Smooth muscle cell (in vitro differentiated cells): Measurements from ENCODE around the gene JAK1. TPM values are rescaled to one million over a fixed set of nuclear protein-coding genes. Genes with fewer than 3 reads are reported as not detected.

Experiments
- DNase-seq: peaks from one replicate; lab custom pipeline; 2025; ENCODE audit not compliant: unreplicated experiment; lab: John Stamatoyannopoulos, UW
- H2AFZ ChIP-seq: fragments of 200-600 bp; sonication (generic); 2 replicates; pipeline ENCODE4 v1.6.0; 2016; ENCODE audit warnings: antibody characterized with exemption, low read depth, mild to moderate bottlenecking
- H3F3A ChIP-seq: fragments of 200-600 bp; sonication (generic); 2 replicates; pipeline ENCODE4 v1.6.0; 2017; ENCODE audit warnings: antibody characterized with exemption, low read depth
- H3K27ac ChIP-seq: fragments of 200-600 bp; sonication (generic); 2 replicates; pipeline ENCODE4 v1.5.1; 2016; ENCODE audit warnings: low read depth, mild to moderate bottlenecking
- H3K27me3 ChIP-seq: fragments of 200-600 bp; sonication (generic); 2 replicates; pipeline ENCODE4 v1.6.1; 2016; ENCODE audit warnings: low read depth, mild to moderate bottlenecking
- H3K36me3 ChIP-seq: fragments of 200-600 bp; sonication (generic); 2 replicates; pipeline ENCODE4 v1.5.1; 2016; ENCODE audit warnings: low read depth
- H3K4me1 ChIP-seq: fragments of 200-600 bp; sonication (generic); 2 replicates; pipeline ENCODE4 v1.5.1; 2016; ENCODE audit warnings: low read depth
- H3K4me2 ChIP-seq: fragments of 200-600 bp; sonication (generic); 2 replicates; pipeline ENCODE4 v1.6.0; 2016; ENCODE audit warnings: mild to moderate bottlenecking
- H3K4me3 ChIP-seq: fragments of 200-600 bp; sonication (generic); 2 replicates; pipeline ENCODE4 v1.5.1; 2016; ENCODE audit warnings: mild to moderate bottlenecking
- H3K79me2 ChIP-seq: fragments of 200-600 bp; sonication (generic); 2 replicates; pipeline ENCODE4 v1.6.0; 2016; ENCODE audit warnings: low read depth, mild to moderate bottlenecking
- H3K9ac ChIP-seq: fragments of 200-600 bp; sonication (generic); 2 replicates; pipeline ENCODE4 v1.6.0; 2016; ENCODE audit warnings: low read depth
- H3K9me3 ChIP-seq: fragments of 200-600 bp; sonication (generic); replicated peaks from 2 replicates; pipeline ENCODE4 v1.5.1; 2016; ENCODE audit warnings: low read depth
- H4K20me1 ChIP-seq: fragments of 200-600 bp; sonication (generic); 2 replicates; pipeline ENCODE4 v1.6.0; 2016; ENCODE audit warnings: low read depth
- CTCF ChIP-seq: fragments of 200-600 bp; sonication (generic); IDR thresholded peaks from 2 replicates; pipeline ENCODE4 v1.5.1; 2017; ENCODE audit warnings: borderline replicate concordance, mild to moderate bottlenecking, antibody characterized with exemption; ENCODE audit not compliant: insufficient read depth, poor library complexity, severe bottlenecking
- WGBS: methylation state at CpG from one replicate; pipeline ENCODE4 v1.1.7; 2016; ENCODE audit warnings: low lambda C conversion rate; 5-methylcytosine and 5-hydroxymethylcytosine counted together
- polyA plus RNA-seq: library from polyadenylated mRNA; unstranded; fragments of >200 nt; fragmentation: Nextera tagmentation; extraction: Ambion mirVana; gene quantifications from 2 replicates; pipeline ENCODE4 v1.2.1, GENCODE V29; 2016
- total RNA-seq: library from RNA; depleted of rRNA; stranded (reverse); fragments of >200 nt; gene quantifications from 2 replicates; pipeline ENCODE4 v1.2.3, GENCODE V29; 2014

Gene JAK1
- total and polyA plus RNA-seq, 2 experiments from 2014 or later, result 44.9 to 110 TPM

GRCh38 chr1:64877151-64877550 is 89.2 kb downstream of the JAK1 start:
- no peak overlapping the region for H2AFZ ChIP-seq
- 93% methylated on average over 2 of the region's 2 CpGs for WGBS
- peaks cover 5% of the 10 kb centered on the region for H4K20me1 ChIP-seq
- H3K9ac ChIP-seq, result no peak overlapping the region
- H3K4me1 ChIP-seq, result no peaks in the 10 kb centered on the region
- no peaks in the 10 kb centered on the region for H3K27me3 ChIP-seq
- no peak overlapping the region for H3K27ac ChIP-seq
- TF ChIP-seq CTCF, result no peak
- no peaks in the 10 kb centered on the region for H3K9me3 ChIP-seq
- no peaks in the 10 kb centered on the region for H3K79me2 ChIP-seq
- DNase-seq, result no peak
- H3K4me3 ChIP-seq, result no peak overlapping the region
- H3F3A ChIP-seq, result no peaks in the 10 kb centered on the region
- peaks cover 10% of the 10 kb centered on the region for H3K36me3 ChIP-seq
- H3K4me2 ChIP-seq, result no peak overlapping the region

- no peaks in the 10 kb centered on the region for H3K79me2 ChIP-seq
- 96% methylated on average over 6 of the region's 6 CpGs for WGBS
Observed at GRCh38 chr1:64875606-64876005, 90.7 kb downstream of the JAK1 start.

GRCh38 chr1:64875101-64875500 is 91.2 kb downstream of the JAK1 start:
- H2AFZ ChIP-seq, result no peak overlapping the region

More at GRCh38 chr1:64875606-64876005, 90.7 kb downstream of the JAK1 start:
- H3F3A ChIP-seq, result no peaks in the 10 kb centered on the region
- no peaks in the 10 kb centered on the region for H3K4me1 ChIP-seq
- H3K9me3 ChIP-seq, result no peaks in the 10 kb centered on the region
- no peaks in the 10 kb centered on the region for H3K27me3 ChIP-seq
- H3K4me3 ChIP-seq, result no peak overlapping the region
- no peak overlapping the region for H3K27ac ChIP-seq
- DNase-seq, result no peak
- H4K20me1 ChIP-seq, result peaks cover 5% of the 10 kb centered on the region
- no peak overlapping the region for H3K4me2 ChIP-seq
- TF ChIP-seq CTCF, result no peak
- H3K9ac ChIP-seq, result no peak overlapping the region
- H2AFZ ChIP-seq, result no peak overlapping the region
- peaks cover 10% of the 10 kb centered on the region for H3K36me3 ChIP-seq

More at GRCh38 chr1:64875101-64875500, 91.2 kb downstream of the JAK1 start:
- H3K79me2 ChIP-seq, result no peaks in the 10 kb centered on the region
- 92% methylated on average over 10 of the region's 10 CpGs for WGBS
- H3K36me3 ChIP-seq, result peaks cover 10% of the 10 kb centered on the region
- H3F3A ChIP-seq, result no peaks in the 10 kb centered on the region
- H3K4me2 ChIP-seq, result no peak overlapping the region
- H3K27ac ChIP-seq, result no peak overlapping the region
- no peaks in the 10 kb centered on the region for H3K4me1 ChIP-seq
- no peak overlapping the region for H3K9ac ChIP-seq
- no peaks in the 10 kb centered on the region for H3K9me3 ChIP-seq
- DNase-seq, result no peak
- TF ChIP-seq CTCF, result no peak
- no peaks in the 10 kb centered on the region for H3K27me3 ChIP-seq
- peaks cover 5% of the 10 kb centered on the region for H4K20me1 ChIP-seq
- no peak overlapping the region for H3K4me3 ChIP-seq
